CD4-positive, alpha-beta T cell (primary cell): ENCODE data around the gene RPP25L. TPM values are rescaled to one million over a fixed set of nuclear protein-coding genes. Genes with fewer than 3 reads are reported as not detected.

ENCODE experiments used
- ATAC-seq: fragments of 200-7000 bp; cut with Tn5 transposase; one replicate; pipeline ENCODE4 v1.10.0; 2022; ENCODE audit warnings: mild to moderate bottlenecking; ENCODE audit not compliant: poor library complexity
- CTCF ChIA-PET: fragments of 350-600 bp; sonication (Branson Sonifier 250); formaldehyde crosslinking; loops from one replicate; lab custom pipeline; 2021; ENCODE audit warnings: antibody characterized with exemption, inconsistent platforms; lab: Charles Lee
- POLR2A ChIA-PET: fragments of 350-600 bp; sonication (Branson Sonifier 250); formaldehyde crosslinking; loops from one replicate; lab custom pipeline; 2021; ENCODE audit warnings: antibody characterized with exemption, inconsistent platforms; lab: Charles Lee
- DNase-seq, 14 experiments: peaks; one replicate each; pipeline ENCODE4 v3.0.0-alpha.2; 2013 to 2020; ENCODE audit warnings: mixed read lengths in 2 of 14
- H3K27ac ChIP-seq, 2 donors: one replicate each; pipeline versions ENCODE4 v1.5.1 to v1.7.0; 2013; ENCODE audit warnings: low read length in 2 of 2, low read depth in 1 of 2, mild to moderate bottlenecking in 1 of 2
- H3K27me3 ChIP-seq, 2 experiments: 1 replicate in 1 of 2; 2 replicates in 1 of 2; pipeline versions ENCODE4 v1.6.1 to v1.7.0; 2013; ENCODE audit warnings: low read length in 2 of 2, control low read depth in 1 of 2, mild to moderate bottlenecking in 1 of 2, moderate library complexity in 1 of 2; ENCODE audit not compliant: insufficient read depth in 2 of 2, control insufficient read depth in 1 of 2
- H3K36me3 ChIP-seq: one replicate; pipeline ENCODE4 v1.6.1; 2013; ENCODE audit warnings: low read length, control low read depth; ENCODE audit not compliant: insufficient read depth
- H3K4me1 ChIP-seq: one replicate; pipeline ENCODE4 v1.6.1; 2013; ENCODE audit warnings: low read length, control low read depth; ENCODE audit not compliant: insufficient read depth
- H3K4me3 ChIP-seq: one replicate; pipeline ENCODE4 v1.5.1; 2013; ENCODE audit warnings: mild to moderate bottlenecking, low read length, moderate library complexity
- H3K9me3 ChIP-seq, 2 experiments: 1 replicate in 1 of 2; 2 replicates in 1 of 2; pipeline versions ENCODE4 v1.6.1 to v1.7.0; 2013; ENCODE audit warnings: low read length in 2 of 2, mild to moderate bottlenecking in 2 of 2, control low read depth in 1 of 2, moderate library complexity in 1 of 2; ENCODE audit not compliant: control insufficient read depth in 1 of 2, insufficient read depth in 1 of 2
- H3K27ac Mint-ChIP-seq: one replicate; pipeline ENCODE4 v1.8.0; 2020; ENCODE audit warnings: mixed read lengths
- H3K27me3 Mint-ChIP-seq: one replicate; pipeline ENCODE4 v1.8.0; 2021; ENCODE audit warnings: mixed read lengths
- H3K36me3 Mint-ChIP-seq: one replicate; pipeline ENCODE4 v1.8.0; 2021; ENCODE audit warnings: low read depth, mixed read lengths
- H3K4me1 Mint-ChIP-seq: one replicate; pipeline ENCODE4 v1.8.0; 2021; ENCODE audit warnings: low read depth, mixed read lengths
- H3K4me3 Mint-ChIP-seq: one replicate; pipeline ENCODE4 v1.8.0; 2020; ENCODE audit warnings: mild to moderate bottlenecking, mixed read lengths
- H3K9me3 Mint-ChIP-seq: one replicate; pipeline ENCODE4 v1.8.0; 2020; ENCODE audit warnings: mixed read lengths
- CTCF ChIP-seq: fragments of 200-600 bp; IDR thresholded peaks from one replicate; pipeline ENCODE4 v1.8.0; 2022; ENCODE audit warnings: antibody characterized with exemption, mild to moderate bottlenecking
- intact Hi-C, 2 experiments: fragments of 100-400 bp; cut with DNase I in 1 of 2; cut with micrococcal nuclease in 1 of 2; formaldehyde crosslinking; loops; one replicate each; pipeline versions ENCODE4 v1.15.1 to v1.9.0; 2023 to 2025; cut with DNase I, micrococcal nuclease
- total RNA-seq, 174 experiments: library from RNA in 2 of 174; stranded (reverse) in 2 of 174; gene quantifications; one replicate each; pipeline ENCODE4 v1.2.3 and lab custom pipeline; 2021 to 2026

RPP25L gene
- total RNA-seq, 2 experiments from 2014 or later: 4.6 to 5.7 TPM

- no peak overlapping the region for H3K4me3 Mint-ChIP-seq
- H3K27ac Mint-ChIP-seq: no peak overlapping the region
- CTCF ChIA-PET: interaction anchor here (1.8 to 4.9 kb wide), 2 partner anchors 10 to 21 kb away, joined by 5 to 20 read pairs; no protein-coding TSS in a partner anchor
- Histone ChIP-seq H3K4me3 (no peak overlapping the region), H3K27ac (no peak overlapping the region), H3K36me3 (no peaks in the 10 kb centered on the region), H3K9me3 (peaks cover 0 to 26% of the 10 kb centered on the region in 2 experiments), H3K4me1 (peaks cover 48% of the 10 kb centered on the region), H3K27me3 (peaks cover 73 to 74% of the 10 kb centered on the region in 2 experiments)
- intact Hi-C loops: no loop called here
- H3K27me3 Mint-ChIP-seq: peaks cover 88% of the 10 kb centered on the region
- DNase-seq (no peak), ATAC-seq (no peak)
- POLR2A ChIA-PET: interaction anchor here (1.2 to 2.0 kb wide), 4 partner anchors 9 to 40 kb away, joined by 3 to 9 read pairs (median 6); partner anchors contain the start of genes RPP25L and SIGMAR1
- H3K9me3 Mint-ChIP-seq: no peaks in the 10 kb centered on the region
- TF ChIP-seq CTCF: no peak
- H3K4me1 Mint-ChIP-seq: peaks cover 39% of the 10 kb centered on the region
- H3K36me3 Mint-ChIP-seq: peaks cover 8% of the 10 kb centered on the region
These were observed 12.7 kb upstream of the RPP25L start for GRCh38 chr9:34624475-34625185.

GRCh38 chr9:34623374-34624235 is 11.7 kb upstream of the RPP25L start:
- ChIA-PET CTCF (interaction anchor here (0.6 to 4.9 kb wide), 2 partner anchors 11 to 20 kb away, joined by 3 to 20 read pairs; no protein-coding TSS in a partner anchor), POLR2A (interaction anchor here (0.9 to 1.8 kb wide), 3 partner anchors 11 to 41 kb away, joined by 4 read pairs; partner anchors contain the start of gene SIGMAR1)
- H3K4me3 ChIP-seq: peak overlapping the region; percentile 12
- peaks cover 9% of the 10 kb centered on the region for H3K36me3 Mint-ChIP-seq
- ATAC-seq (no peak), DNase-seq (peak in 2 of 14 experiments; percentile 38 to 42)
- H3K27me3 ChIP-seq: peaks cover 66 to 68% of the 10 kb centered on the region in 2 experiments
- intact Hi-C loops: no loop called here
- H3K27me3 Mint-ChIP-seq: peaks cover 79% of the 10 kb centered on the region
- H3K4me3 Mint-ChIP-seq: peak overlapping the region; percentile 59
- no peak for TF ChIP-seq CTCF
- peaks cover 0 to 26% of the 10 kb centered on the region in 2 experiments for H3K9me3 ChIP-seq
- H3K27ac ChIP-seq: no peak overlapping the region
- H3K4me1 ChIP-seq: peaks cover 46% of the 10 kb centered on the region
- H3K4me1 Mint-ChIP-seq: peaks cover 41% of the 10 kb centered on the region
- no peaks in the 10 kb centered on the region for H3K9me3 Mint-ChIP-seq
- peaks cover 3% of the 10 kb centered on the region for H3K36me3 ChIP-seq
- no peak overlapping the region for H3K27ac Mint-ChIP-seq
